RWPE2 (cell line): ENCODE measurements around the gene MRC2.

Experiments used
- ATAC-seq: fragments of 200-7000 bp; cut with Tn5 transposase; 3 replicates; pipeline ENCODE4 v1.9.1; 2021; ENCODE audit warnings: low read depth
- DNase-seq: peaks from one replicate; pipeline ENCODE4 v3.0.0-alpha.2; 2020; ENCODE audit warnings: low spot score
- H3K27ac ChIP-seq: fragments of 450-650 bp; 2 replicates; pipeline ENCODE4 v1.5.1; 2017; ENCODE audit warnings: mild to moderate bottlenecking; ENCODE audit not compliant: poor library complexity, severe bottlenecking
- H3K27me3 ChIP-seq: fragments of 250-450 bp; sonication (Bioruptor Pico); 2 replicates; pipeline ENCODE4 v1.5.1; 2021; ENCODE audit warnings: mild to moderate bottlenecking, moderate library complexity; ENCODE audit not compliant: insufficient read depth, poor library complexity, severe bottlenecking
- H3K36me3 ChIP-seq: fragments of 250-450 bp; sonication (Bioruptor Pico); 2 replicates; pipeline ENCODE4 v1.5.1; 2020; ENCODE audit warnings: low read depth, mild to moderate bottlenecking, moderate library complexity
- H3K4me1 ChIP-seq: fragments of 250-450 bp; sonication (Bioruptor Pico); 2 replicates; pipeline ENCODE4 v1.5.1; 2021; ENCODE audit warnings: mild to moderate bottlenecking, moderate library complexity; ENCODE audit not compliant: insufficient read depth, poor library complexity, severe bottlenecking
- H3K4me3 ChIP-seq: fragments of 250-450 bp; sonication (Bioruptor Pico); 2 replicates; pipeline ENCODE4 v1.5.1; 2021; ENCODE audit warnings: mild to moderate bottlenecking, moderate library complexity; ENCODE audit not compliant: severe bottlenecking
- H3K9me3 ChIP-seq: fragments of 250-450 bp; sonication (Bioruptor Pico); 2 replicates; pipeline ENCODE4 v1.5.1; 2021; ENCODE audit warnings: mild to moderate bottlenecking, moderate library complexity; ENCODE audit not compliant: severe bottlenecking
- CTCF ChIP-seq: fragments of 450-650 bp; IDR thresholded peaks from one replicate; pipeline ENCODE4 v1.5.1; 2017; ENCODE audit warnings: mild to moderate bottlenecking, moderate library complexity; ENCODE audit not compliant: poor library complexity, severe bottlenecking

The MRC2 gene

GRCh38 chr17:62631936-62632924 lies 4.8 kb downstream of the MRC2 start:
- DNase-seq = no peak
- no peak overlapping the region for H3K27ac ChIP-seq
- H3K4me1 ChIP-seq = no peaks in the 10 kb centered on the region
- no peak for TF ChIP-seq CTCF
- no peaks in the 10 kb centered on the region for H3K27me3 ChIP-seq
- no peaks in the 10 kb centered on the region for H3K9me3 ChIP-seq
- no peak overlapping the region for H3K4me3 ChIP-seq
- ATAC-seq = no peak
- H3K36me3 ChIP-seq = no peaks in the 10 kb centered on the region

GRCh38 chr17:62637809-62638208 lies 10.3 kb downstream of the MRC2 start:
- peaks cover 3% of the 10 kb centered on the region; the same call in 1 of the 2 replicates for H3K36me3 ChIP-seq
- H3K27me3 ChIP-seq = no peaks in the 10 kb centered on the region
- ATAC-seq (no peak), DNase-seq (no peak)
- H3K9me3 ChIP-seq = no peaks in the 10 kb centered on the region
- H3K4me3 ChIP-seq = no peak overlapping the region
- no peak for TF ChIP-seq CTCF
- H3K27ac ChIP-seq = no peak overlapping the region
- H3K4me1 ChIP-seq = no peaks in the 10 kb centered on the region

- TF ChIP-seq CTCF = no peak
- no peak overlapping the region for H3K27ac ChIP-seq
- no peaks in the 10 kb centered on the region for H3K4me1 ChIP-seq
- ATAC-seq (no peak), DNase-seq (no peak)
- no peaks in the 10 kb centered on the region for H3K9me3 ChIP-seq
- no peaks in the 10 kb centered on the region for H3K27me3 ChIP-seq
- H3K36me3 ChIP-seq = peaks cover 3% of the 10 kb centered on the region; the same call in 1 of the 2 replicates
- H3K4me3 ChIP-seq = no peak overlapping the region
These were observed 13.7 kb downstream of the MRC2 start for GRCh38 chr17:62641153-62641552.

GRCh38 chr17:62641951-62642350 lies 14.5 kb downstream of the MRC2 start:
- no peaks in the 10 kb centered on the region for H3K4me1 ChIP-seq
- H3K36me3 ChIP-seq = peaks cover 3% of the 10 kb centered on the region; the same call in 1 of the 2 replicates
- no peaks in the 10 kb centered on the region for H3K27me3 ChIP-seq
- no peak for ATAC-seq
- no peak for TF ChIP-seq CTCF
- H3K9me3 ChIP-seq = no peaks in the 10 kb centered on the region
- no peak overlapping the region for H3K4me3 ChIP-seq
- no peak overlapping the region for H3K27ac ChIP-seq
- no peak for DNase-seq

GRCh38 chr17:62643496-62643895 lies 16.0 kb downstream of the MRC2 start:
- ATAC-seq (no peak), DNase-seq (no peak)
- Histone ChIP-seq H3K27ac (no peak overlapping the region), H3K4me3 (no peak overlapping the region), H3K4me1 (no peaks in the 10 kb centered on the region), H3K36me3 (no peaks in the 10 kb centered on the region), H3K9me3 (no peaks in the 10 kb centered on the region), H3K27me3 (no peaks in the 10 kb centered on the region)
- no peak for TF ChIP-seq CTCF
